CD4-positive, alpha-beta T cell (primary cell): Measurements from ENCODE around the gene TRABD2B. TPM values are rescaled to one million over a fixed set of nuclear protein-coding genes. Genes with fewer than 3 reads are reported as not detected.

Experiments
- ATAC-seq: fragments of 200-7000 bp; cut with Tn5 transposase; one replicate; pipeline ENCODE4 v1.10.0; 2022; ENCODE audit warnings: mild to moderate bottlenecking; ENCODE audit not compliant: poor library complexity
- CTCF ChIA-PET: fragments of 350-600 bp; sonication (Branson Sonifier 250); formaldehyde crosslinking; loops from one replicate; lab custom pipeline; 2021; ENCODE audit warnings: antibody characterized with exemption, inconsistent platforms; lab: Charles Lee
- POLR2A ChIA-PET: fragments of 350-600 bp; sonication (Branson Sonifier 250); formaldehyde crosslinking; loops from one replicate; lab custom pipeline; 2021; ENCODE audit warnings: antibody characterized with exemption, inconsistent platforms; lab: Charles Lee
- DNase-seq, 14 experiments: peaks; one replicate each; pipeline ENCODE4 v3.0.0-alpha.2; 2013 to 2020; ENCODE audit warnings: mixed read lengths in 2 of 14
- H3K27ac ChIP-seq, 2 donors: one replicate each; pipeline versions ENCODE4 v1.5.1 to v1.7.0; 2013; ENCODE audit warnings: low read length in 2 of 2, low read depth in 1 of 2, mild to moderate bottlenecking in 1 of 2
- H3K27me3 ChIP-seq, 2 experiments: 1 replicate in 1 of 2; 2 replicates in 1 of 2; pipeline versions ENCODE4 v1.6.1 to v1.7.0; 2013; ENCODE audit warnings: low read length in 2 of 2, control low read depth in 1 of 2, mild to moderate bottlenecking in 1 of 2, moderate library complexity in 1 of 2; ENCODE audit not compliant: insufficient read depth in 2 of 2, control insufficient read depth in 1 of 2
- H3K36me3 ChIP-seq: one replicate; pipeline ENCODE4 v1.6.1; 2013; ENCODE audit warnings: low read length, control low read depth; ENCODE audit not compliant: insufficient read depth
- H3K4me1 ChIP-seq: one replicate; pipeline ENCODE4 v1.6.1; 2013; ENCODE audit warnings: low read length, control low read depth; ENCODE audit not compliant: insufficient read depth
- H3K4me3 ChIP-seq: one replicate; pipeline ENCODE4 v1.5.1; 2013; ENCODE audit warnings: mild to moderate bottlenecking, low read length, moderate library complexity
- H3K9me3 ChIP-seq, 2 experiments: 1 replicate in 1 of 2; 2 replicates in 1 of 2; pipeline versions ENCODE4 v1.6.1 to v1.7.0; 2013; ENCODE audit warnings: low read length in 2 of 2, mild to moderate bottlenecking in 2 of 2, control low read depth in 1 of 2, moderate library complexity in 1 of 2; ENCODE audit not compliant: control insufficient read depth in 1 of 2, insufficient read depth in 1 of 2
- H3K27ac Mint-ChIP-seq: one replicate; pipeline ENCODE4 v1.8.0; 2020; ENCODE audit warnings: mixed read lengths
- H3K27me3 Mint-ChIP-seq: one replicate; pipeline ENCODE4 v1.8.0; 2021; ENCODE audit warnings: mixed read lengths
- H3K36me3 Mint-ChIP-seq: one replicate; pipeline ENCODE4 v1.8.0; 2021; ENCODE audit warnings: low read depth, mixed read lengths
- H3K4me1 Mint-ChIP-seq: one replicate; pipeline ENCODE4 v1.8.0; 2021; ENCODE audit warnings: low read depth, mixed read lengths
- H3K4me3 Mint-ChIP-seq: one replicate; pipeline ENCODE4 v1.8.0; 2020; ENCODE audit warnings: mild to moderate bottlenecking, mixed read lengths
- H3K9me3 Mint-ChIP-seq: one replicate; pipeline ENCODE4 v1.8.0; 2020; ENCODE audit warnings: mixed read lengths
- intact Hi-C, 2 experiments: fragments of 100-400 bp; cut with DNase I in 1 of 2; cut with micrococcal nuclease in 1 of 2; formaldehyde crosslinking; loops; one replicate each; pipeline versions ENCODE4 v1.15.1 to v1.9.0; 2023 to 2025; cut with DNase I, micrococcal nuclease
- total RNA-seq, 174 experiments: library from RNA in 2 of 174; stranded (reverse) in 2 of 174; gene quantifications; one replicate each; pipeline ENCODE4 v1.2.3 and lab custom pipeline; 2021 to 2026
- TF ChIP-seq, protein P1 (sequence below): fragments of 200-600 bp; IDR thresholded peaks from one replicate; pipeline ENCODE4 v1.8.0; 2022; ENCODE audit warnings: antibody characterized with exemption, mild to moderate bottlenecking

TRABD2B gene
- total RNA-seq, 2 experiments from 2014 or later, result not detected

GRCh38 chr1:47888294-47888629 is 108.9 kb downstream of the TRABD2B start:
- ATAC-seq (no peak), DNase-seq (no peak)
- no peak overlapping the region for H3K27ac ChIP-seq
- ChIA-PET POLR2A (no interaction called here), CTCF (no interaction called here)
- Mint-ChIP-seq H3K4me3 (no peak overlapping the region), H3K27me3 (peaks cover 8% of the 10 kb centered on the region), H3K9me3 (no peaks in the 10 kb centered on the region), H3K4me1 (no peaks in the 10 kb centered on the region), H3K36me3 (no peaks in the 10 kb centered on the region), H3K27ac (no peak overlapping the region)
- no peaks in the 10 kb centered on the region for H3K4me1 ChIP-seq
- H3K4me3 ChIP-seq, result no peak overlapping the region
- intact Hi-C loops, result no loop called here
- H3K27me3 ChIP-seq, result peaks cover 0 to 8% of the 10 kb centered on the region in 2 experiments
- TF ChIP-seq, protein P1, sequence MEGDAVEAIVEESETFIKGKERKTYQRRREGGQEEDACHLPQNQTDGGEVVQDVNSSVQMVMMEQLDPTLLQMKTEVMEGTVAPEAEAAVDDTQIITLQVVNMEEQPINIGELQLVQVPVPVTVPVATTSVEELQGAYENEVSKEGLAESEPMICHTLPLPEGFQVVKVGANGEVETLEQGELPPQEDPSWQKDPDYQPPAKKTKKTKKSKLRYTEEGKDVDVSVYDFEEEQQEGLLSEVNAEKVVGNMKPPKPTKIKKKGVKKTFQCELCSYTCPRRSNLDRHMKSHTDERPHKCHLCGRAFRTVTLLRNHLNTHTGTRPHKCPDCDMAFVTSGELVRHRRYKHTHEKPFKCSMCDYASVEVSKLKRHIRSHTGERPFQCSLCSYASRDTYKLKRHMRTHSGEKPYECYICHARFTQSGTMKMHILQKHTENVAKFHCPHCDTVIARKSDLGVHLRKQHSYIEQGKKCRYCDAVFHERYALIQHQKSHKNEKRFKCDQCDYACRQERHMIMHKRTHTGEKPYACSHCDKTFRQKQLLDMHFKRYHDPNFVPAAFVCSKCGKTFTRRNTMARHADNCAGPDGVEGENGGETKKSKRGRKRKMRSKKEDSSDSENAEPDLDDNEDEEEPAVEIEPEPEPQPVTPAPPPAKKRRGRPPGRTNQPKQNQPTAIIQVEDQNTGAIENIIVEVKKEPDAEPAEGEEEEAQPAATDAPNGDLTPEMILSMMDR, result no peak
- H3K9me3 ChIP-seq, result peaks cover 0 to 3% of the 10 kb centered on the region in 2 experiments
- no peaks in the 10 kb centered on the region for H3K36me3 ChIP-seq

DNA sequence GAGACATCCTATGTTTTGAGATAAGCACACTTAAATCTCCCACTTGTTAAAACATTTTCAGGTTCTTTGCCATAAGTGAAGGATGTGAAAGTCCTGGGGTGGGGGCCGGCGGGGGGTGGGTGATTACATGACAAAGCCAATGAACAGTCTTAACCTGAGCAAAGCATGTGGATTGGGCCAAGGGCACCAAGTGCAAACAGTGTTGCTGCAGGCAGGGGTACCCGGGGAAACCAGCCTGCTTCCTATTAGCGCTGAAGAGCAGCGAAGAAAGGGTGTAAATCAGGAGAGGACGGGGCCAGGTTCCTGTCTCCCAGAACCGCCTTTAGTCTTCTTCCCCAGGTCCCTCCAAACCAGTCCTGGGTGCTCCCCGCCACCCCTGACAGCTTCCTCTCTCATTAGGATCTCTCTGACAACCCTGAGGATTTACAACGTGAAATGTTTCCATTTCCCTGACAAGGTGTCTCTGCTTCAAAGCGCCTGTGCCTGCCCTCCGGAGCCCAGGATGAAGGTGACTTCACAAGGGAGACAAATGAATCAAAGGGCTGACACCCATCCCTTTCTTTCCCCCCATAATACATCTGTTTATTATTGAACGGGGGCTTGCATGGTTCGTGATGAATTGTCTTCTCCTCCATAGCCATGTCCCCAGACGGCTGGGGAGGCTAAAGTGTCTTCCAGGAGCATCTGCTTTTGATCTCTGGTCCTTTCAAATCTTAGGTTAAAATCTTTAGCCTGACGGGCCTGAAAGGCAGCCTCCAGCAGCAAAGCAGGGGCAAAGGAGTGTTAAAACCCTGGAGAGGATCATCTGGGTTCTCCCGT is 109.5 kb downstream of the TRABD2B start:
- TF ChIP-seq, protein P1, result no peak
- Histone ChIP-seq H3K4me1 (no peaks in the 10 kb centered on the region), H3K27me3 (peaks cover 0 to 8% of the 10 kb centered on the region in 2 experiments), H3K36me3 (no peaks in the 10 kb centered on the region), H3K4me3 (no peak overlapping the region), H3K9me3 (peaks cover 0 to 3% of the 10 kb centered on the region in 2 experiments), H3K27ac (no peak overlapping the region)
- Mint-ChIP-seq H3K4me1 (no peaks in the 10 kb centered on the region), H3K4me3 (no peak overlapping the region), H3K9me3 (no peaks in the 10 kb centered on the region), H3K27ac (no peak overlapping the region), H3K36me3 (no peaks in the 10 kb centered on the region), H3K27me3 (peaks cover 8% of the 10 kb centered on the region)
- ATAC-seq (no peak), DNase-seq (no peak)
- CTCF ChIA-PET, result no interaction called here
- intact Hi-C loops, result no loop called here
- POLR2A ChIA-PET, result no interaction called here

DNA sequence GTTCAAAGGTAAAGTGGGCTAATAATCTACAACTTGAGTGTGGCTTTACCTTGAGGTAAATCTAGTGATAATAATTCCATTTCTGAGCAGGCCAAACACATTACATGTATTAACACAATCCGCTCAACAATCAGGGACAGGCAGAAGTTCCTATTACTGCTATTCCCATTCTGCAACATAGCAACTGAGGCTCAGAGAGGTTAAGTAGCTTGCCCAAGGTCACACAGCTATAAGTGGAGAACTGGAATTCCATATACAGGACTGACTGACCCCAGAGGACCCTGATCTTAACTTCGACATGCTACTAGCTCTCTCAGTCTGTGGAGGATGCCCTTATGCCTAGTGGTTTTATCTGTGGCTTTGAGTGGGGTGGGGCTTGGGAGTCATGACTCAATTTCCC is 110.1 kb downstream of the TRABD2B start:
- H3K9me3 Mint-ChIP-seq, result no peaks in the 10 kb centered on the region
- intact Hi-C loops, result no loop called here

More for the DNA sequence above, 110.1 kb downstream of the TRABD2B start:
- H3K4me1 Mint-ChIP-seq, result no peaks in the 10 kb centered on the region
- DNase-seq, result no peak
- TF ChIP-seq, protein P1, result no peak
- no peaks in the 10 kb centered on the region for H3K36me3 Mint-ChIP-seq
- no peaks in the 10 kb centered on the region for H3K4me1 ChIP-seq
- ATAC-seq, result no peak
- no peak overlapping the region for H3K27ac Mint-ChIP-seq
- H3K9me3 ChIP-seq, result peaks cover 0 to 3% of the 10 kb centered on the region in 2 experiments
- H3K27me3 ChIP-seq, result peaks cover 0 to 8% of the 10 kb centered on the region in 2 experiments
- POLR2A ChIA-PET, result no interaction called here
- CTCF ChIA-PET, result no interaction called here
- H3K27ac ChIP-seq, result no peak overlapping the region
- no peak overlapping the region for H3K4me3 Mint-ChIP-seq
- peaks cover 8% of the 10 kb centered on the region for H3K27me3 Mint-ChIP-seq
- no peak overlapping the region for H3K4me3 ChIP-seq
- H3K36me3 ChIP-seq, result no peaks in the 10 kb centered on the region
